A549 (cell line): ENCODE measurements around the gene ARL6IP5. TPM values are rescaled to one million over a fixed set of nuclear protein-coding genes. Genes with fewer than 3 reads are reported as not detected.

Experiments used
- ATAC-seq, 2 experiments: fragments of 200-7000 bp in 1 of 2; fragments of >200 bp in 1 of 2; cut with Nextera tagmentation in 1 of 2; cut with Tn5 transposase in 1 of 2; 3 replicates each; pipeline versions ENCODE4 v1.8.0 to v1.9.1; 2018 to 2020; ENCODE audit warnings: mild to moderate bottlenecking in 1 of 2, moderate library complexity in 1 of 2
- CTCF ChIA-PET: fragments of 300-600 bp; sonication (Branson Sonifier 250); formaldehyde crosslinking; extraction: SDS; loops from one replicate; lab custom pipeline; 2021; ENCODE audit warnings: antibody characterized with exemption, inconsistent platforms; lab: Yijun Ruan, JAX
- POLR2A ChIA-PET: fragments of 350-600 bp; formaldehyde crosslinking; extraction: SDS; loops from one replicate; lab custom pipeline; 2021; ENCODE audit warnings: antibody characterized with exemption, inconsistent platforms; lab: Yijun Ruan, JAX
- DNase-seq, 2 experiments: peaks; one replicate each; pipeline versions ENCODE4 v3.0.0 to v3.0.0-alpha.2; 2011 to 2016; ENCODE audit warnings: low read depth in 1 of 2, low spot score in 1 of 2
- FAIRE-seq: peaks from 2 replicates; lab custom pipeline; 2011; peaks lifted over from hg19 to GRCh38; lab: Jason Lieb, UNC
- H3K27ac ChIP-seq, 2 experiments: fragments of >200 bp; sonication (Bioruptor Twin); formaldehyde crosslinking; 3 replicates each; pipeline ENCODE4 v1.5.1; 2016 to 2017
- H3K4me1 ChIP-seq: fragments of >200 bp; sonication (Bioruptor Twin); formaldehyde crosslinking; 3 replicates; pipeline ENCODE4 v1.6.1; 2016
- H3K4me2 ChIP-seq: fragments of >200 bp; sonication (Bioruptor Twin); formaldehyde crosslinking; 3 replicates; pipeline ENCODE4 v1.6.1; 2016
- H3K4me3 ChIP-seq: fragments of >200 bp; sonication (Bioruptor Twin); formaldehyde crosslinking; 3 replicates; pipeline ENCODE4 v1.5.1; 2016
- H3K9me3 ChIP-seq: fragments of >200 bp; sonication (Bioruptor Twin); formaldehyde crosslinking; 3 replicates; pipeline ENCODE4 v1.6.1; 2016
- CBX2 ChIP-seq: fragments of 200-600 bp; sonication (generic); IDR thresholded peaks from 2 replicates; pipeline ENCODE4 v1.6.1; 2016; ENCODE audit warnings: low read depth, mild to moderate bottlenecking, borderline replicate concordance
- E2F6 ChIP-seq: IDR thresholded peaks from 2 replicates; pipeline ENCODE4 v1.6.1; 2012; ENCODE audit warnings: low read depth, borderline replicate concordance
- EHMT2 ChIP-seq: fragments of 200-600 bp; sonication (generic); IDR thresholded peaks from 2 replicates; pipeline ENCODE4 v1.6.1; 2016; ENCODE audit warnings: antibody characterized with exemption, low read depth, mild to moderate bottlenecking, moderate library complexity
- FOSB ChIP-seq: fragments of 250-450 bp; sonication (Bioruptor Pico); IDR thresholded peaks from 2 replicates; pipeline ENCODE4 v1.5.0; 2020; ENCODE audit warnings: mild to moderate bottlenecking, moderate library complexity
- JUN ChIP-seq, 2 experiments: fragments of >200 bp; sonication (Bioruptor Twin); formaldehyde crosslinking; IDR thresholded peaks; 2 replicates in 1 of 2; 3 replicates in 1 of 2; pipeline ENCODE4 v1.6.1; 2016 to 2017
- MAFK ChIP-seq: fragments of 450-650 bp; IDR thresholded peaks from 2 replicates; pipeline ENCODE4 v1.6.1; 2014; ENCODE audit not compliant: partially characterized antibody
- NPAS2 ChIP-seq: fragments of 250-450 bp; sonication (Bioruptor Pico); IDR thresholded peaks from 2 replicates; pipeline ENCODE4 v1.8.0; 2022; ENCODE audit warnings: mild to moderate bottlenecking, moderate library complexity, borderline replicate concordance
- PHF8 ChIP-seq: fragments of 200-600 bp; sonication (generic); IDR thresholded peaks from 2 replicates; pipeline ENCODE4 v1.6.1; 2016; ENCODE audit warnings: low read depth, mild to moderate bottlenecking, antibody characterized with exemption, moderate library complexity, borderline replicate concordance
- POLR2A ChIP-seq: IDR thresholded peaks from 2 replicates; pipeline ENCODE4 v1.6.1; 2012; ENCODE audit warnings: mild to moderate bottlenecking, low read length
- POLR2AphosphoS2 ChIP-seq: conservative IDR thresholded peaks from 2 replicates; pipeline ENCODE4 v1.6.1; 2012; ENCODE audit warnings: low read length, improper control_type of control experiment, inconsistent platforms
- RARB ChIP-seq: fragments of 250-450 bp; sonication (Bioruptor Pico); IDR thresholded peaks from 2 replicates; pipeline ENCODE4 v1.8.0; 2021; ENCODE audit warnings: mild to moderate bottlenecking, moderate library complexity
- SMC3 ChIP-seq: fragments of >200 bp; sonication (Bioruptor Twin); formaldehyde crosslinking; IDR thresholded peaks from 3 replicates; pipeline ENCODE4 v1.6.1; 2018; ENCODE audit warnings: inconsistent platforms
- TFCP2L1 ChIP-seq: fragments of 250-450 bp; sonication (Bioruptor Pico); IDR thresholded peaks from 2 replicates; pipeline ENCODE4 v1.5.0; 2021; ENCODE audit warnings: mild to moderate bottlenecking
- TP53 ChIP-seq: fragments of 250-450 bp; sonication (Bioruptor Pico); IDR thresholded peaks from 2 replicates; pipeline ENCODE4 v1.5.0; 2021; ENCODE audit warnings: mild to moderate bottlenecking, moderate library complexity
- WGBS: methylation state at CpG from one replicate; pipeline ENCODE4 v1.1.6; 2017; ENCODE audit errors: missing lambda C conversion rate; 5-methylcytosine and 5-hydroxymethylcytosine counted together
- polyA plus RNA-seq, 4 experiments: library from polyadenylated mRNA; depleted of rRNA in 3 of 4; stranded (reverse); fragments of >200 nt; fragmentation: RNase III in 1 of 4; extraction: RNeasy Plus Mini Kit Qiagen cat#74134 plus additional on column Dnase treatment in 1 of 4; gene quantifications; 2 replicates in 3 of 4; 3 replicates in 1 of 4; pipeline ENCODE4 v1.2.3, GENCODE V29; 2011 to 2017
- TF ChIP-seq, protein P1 (sequence below): fragments of 200-600 bp; sonication (generic); IDR thresholded peaks from 2 replicates; pipeline ENCODE4 v1.6.1; 2016; ENCODE audit warnings: antibody characterized with exemption, mild to moderate bottlenecking, moderate library complexity

Gene ARL6IP5
- polyA plus RNA-seq, 2 of the 4 experiments (the other 2 are of a cell fraction): 73.8 to 109 TPM

DNA sequence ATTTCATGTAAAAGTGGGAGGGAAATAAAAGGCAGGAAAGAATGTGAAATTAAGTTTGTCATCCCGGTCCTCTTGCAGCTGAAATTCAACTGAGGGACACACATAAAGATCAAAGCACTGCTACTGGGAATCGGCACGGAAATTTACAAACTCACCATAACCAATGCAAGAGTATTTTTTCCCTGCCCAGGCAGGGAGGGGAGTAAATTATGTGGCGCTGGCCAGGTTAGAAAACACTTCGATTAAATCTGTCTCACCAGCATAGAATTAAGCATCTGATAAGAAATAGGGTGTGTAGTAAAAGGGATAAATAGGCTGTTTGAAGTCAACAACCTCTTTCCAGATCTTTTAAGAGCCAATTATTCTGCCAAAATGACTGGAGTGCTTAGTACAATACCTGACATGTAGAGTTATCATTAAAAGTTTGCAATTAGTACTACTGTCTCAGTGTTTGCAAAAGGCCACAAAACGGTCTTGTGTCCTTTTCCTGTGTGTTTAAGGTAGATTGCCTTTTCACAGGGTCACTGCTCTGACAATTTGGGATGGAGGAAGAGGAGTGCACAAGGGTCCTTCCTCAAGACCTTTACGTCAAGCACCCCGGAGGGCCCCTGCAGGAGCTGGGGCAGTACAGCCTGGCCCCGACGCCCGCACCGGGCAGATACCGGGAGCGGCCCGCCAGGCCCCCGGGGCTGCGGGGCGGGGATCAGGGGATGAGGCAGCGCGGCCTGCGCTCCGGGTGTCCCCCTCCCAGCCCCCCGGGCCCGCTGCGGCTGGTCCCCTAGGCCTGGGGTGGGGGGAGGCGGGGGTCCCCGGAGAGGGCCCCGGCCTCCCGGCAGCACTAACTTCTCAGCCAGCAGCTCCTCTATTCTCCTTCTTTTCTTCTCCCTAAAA, 5.2 kb upstream of the ARL6IP5 start:
- no peak for DNase-seq
- no peak for FAIRE-seq
- peaks cover 53% of the 10 kb centered on the region for H3K4me1 ChIP-seq
- no peak for TF ChIP-seq POLR2AphosphoS2
- no peak for TF ChIP-seq RARB (CRISPR knock-in tag)
- TF ChIP-seq, protein P1, sequence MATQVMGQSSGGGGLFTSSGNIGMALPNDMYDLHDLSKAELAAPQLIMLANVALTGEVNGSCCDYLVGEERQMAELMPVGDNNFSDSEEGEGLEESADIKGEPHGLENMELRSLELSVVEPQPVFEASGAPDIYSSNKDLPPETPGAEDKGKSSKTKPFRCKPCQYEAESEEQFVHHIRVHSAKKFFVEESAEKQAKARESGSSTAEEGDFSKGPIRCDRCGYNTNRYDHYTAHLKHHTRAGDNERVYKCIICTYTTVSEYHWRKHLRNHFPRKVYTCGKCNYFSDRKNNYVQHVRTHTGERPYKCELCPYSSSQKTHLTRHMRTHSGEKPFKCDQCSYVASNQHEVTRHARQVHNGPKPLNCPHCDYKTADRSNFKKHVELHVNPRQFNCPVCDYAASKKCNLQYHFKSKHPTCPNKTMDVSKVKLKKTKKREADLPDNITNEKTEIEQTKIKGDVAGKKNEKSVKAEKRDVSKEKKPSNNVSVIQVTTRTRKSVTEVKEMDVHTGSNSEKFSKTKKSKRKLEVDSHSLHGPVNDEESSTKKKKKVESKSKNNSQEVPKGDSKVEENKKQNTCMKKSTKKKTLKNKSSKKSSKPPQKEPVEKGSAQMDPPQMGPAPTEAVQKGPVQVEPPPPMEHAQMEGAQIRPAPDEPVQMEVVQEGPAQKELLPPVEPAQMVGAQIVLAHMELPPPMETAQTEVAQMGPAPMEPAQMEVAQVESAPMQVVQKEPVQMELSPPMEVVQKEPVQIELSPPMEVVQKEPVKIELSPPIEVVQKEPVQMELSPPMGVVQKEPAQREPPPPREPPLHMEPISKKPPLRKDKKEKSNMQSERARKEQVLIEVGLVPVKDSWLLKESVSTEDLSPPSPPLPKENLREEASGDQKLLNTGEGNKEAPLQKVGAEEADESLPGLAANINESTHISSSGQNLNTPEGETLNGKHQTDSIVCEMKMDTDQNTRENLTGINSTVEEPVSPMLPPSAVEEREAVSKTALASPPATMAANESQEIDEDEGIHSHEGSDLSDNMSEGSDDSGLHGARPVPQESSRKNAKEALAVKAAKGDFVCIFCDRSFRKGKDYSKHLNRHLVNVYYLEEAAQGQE: no peak
- no peak for TF ChIP-seq CBX2
- no peak for TF ChIP-seq PHF8
- no peak for TF ChIP-seq SMC3
- TF ChIP-seq FOSB (CRISPR knock-in tag): no peak
- TF ChIP-seq MAFK: no peak
- no peak for TF ChIP-seq E2F6
- TF ChIP-seq NPAS2 (CRISPR knock-in tag): no peak
- no peak for TF ChIP-seq TFCP2L1
- no peak for TF ChIP-seq TP53 (CRISPR knock-in tag)
- WGBS: 5% methylated on average over 8 of the region's 29 CpGs
- peak overlapping the region; percentile 91 to 99 for H3K27ac ChIP-seq
- peak; percentile 54 to 55; a peak in 4 of 6 replicates for ATAC-seq
- H3K4me2 ChIP-seq: peak overlapping the region; percentile 89
- ChIA-PET POLR2A (interaction anchor here (0.6 kb wide), 1 partner anchor 27 kb away, joined by 3 read pairs; the partner anchor contains the start of gene TMF1), CTCF (no interaction called here)
- no peaks in the 10 kb centered on the region for H3K9me3 ChIP-seq
- H3K4me3 ChIP-seq: peak overlapping the region; percentile 82

DNA sequence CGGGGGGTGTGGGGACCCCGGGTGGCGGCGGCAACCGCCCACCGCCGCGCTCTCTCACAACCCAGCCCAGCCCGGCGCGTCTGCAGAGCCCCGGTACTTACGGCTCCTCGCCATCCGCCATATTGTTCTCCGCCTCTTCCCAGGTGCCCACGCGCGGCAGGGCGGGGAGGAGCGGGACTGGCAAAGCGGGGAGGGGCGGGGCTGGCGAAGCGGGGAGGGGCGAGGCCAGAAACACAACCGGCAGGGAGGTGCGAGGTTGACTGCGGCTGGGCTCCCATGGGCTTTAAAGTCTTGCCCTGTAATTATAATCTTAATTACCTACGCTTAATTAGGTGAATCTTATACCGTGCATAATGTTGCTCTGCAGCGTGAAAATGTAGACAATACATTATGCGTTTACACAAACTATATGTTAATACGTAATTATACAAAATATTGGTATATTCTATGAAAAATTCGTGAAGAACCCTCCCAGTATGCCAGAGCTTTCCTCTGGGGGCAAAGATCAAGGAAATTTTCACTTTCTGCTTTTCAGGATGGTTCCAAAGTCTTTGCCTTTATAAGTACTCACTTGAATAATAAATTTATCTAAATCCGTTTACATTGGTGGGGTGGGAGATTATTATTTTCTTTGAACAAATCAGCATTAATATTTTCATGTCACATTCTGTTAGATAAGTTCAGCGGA, 4.4 kb upstream of the ARL6IP5 start, which contains the start of gene UBA3:
Gene UBA3 (minus strand): TSS at position 133 of the 688 bp plus-strand sequence. CDS start 12 bp downstream, at position 121.
- ChIA-PET POLR2A (no interaction called here), CTCF (no interaction called here)
- ATAC-seq (peak; percentile 76 to 88), DNase-seq (peak; percentile 50 to 83), FAIRE-seq (no peak)
- H3K27ac ChIP-seq: peak within 1 kb of the TSS; percentile 91 to 99
- 9% methylated on average over 18 of the region's 37 CpGs for WGBS
- no peaks in the 10 kb centered on the region for H3K9me3 ChIP-seq
- H3K4me2 ChIP-seq: peak within 1 kb of the TSS; percentile 95
- H3K4me3 ChIP-seq: peak within 1 kb of the TSS; percentile 82
- TF ChIP-seq E2F6: peak; percentile 48; the same call in 1 of the 2 replicates
- TF ChIP-seq EHMT2: no peak
- peak; percentile 62 to 80; a peak in 4 of 5 replicates for TF ChIP-seq JUN (IDR thresholded peaks at IDR 0.05)
- peak; percentile 80 for TF ChIP-seq POLR2A
- H3K4me1 ChIP-seq: peaks cover 53% of the 10 kb centered on the region
